A549 treated with CORT108297 at 1 μM for 4 hours (cell line): ENCODE measurements around the gene TGOLN2. TPM values are rescaled to one million over a fixed set of nuclear protein-coding genes. Genes with fewer than 3 reads are reported as not detected.

Experiments
- total RNA-seq: library from RNA; stranded (reverse); fragments of 200-300 nt; extraction: Qiagen RNA extraction; gene quantifications from 5 replicates; pipeline ENCODE4 v1.2.3, GENCODE V29; 2022

Gene TGOLN2
- total RNA-seq: 85.6 to 109 TPM (median 101 TPM) in 5 replicates

DNA sequence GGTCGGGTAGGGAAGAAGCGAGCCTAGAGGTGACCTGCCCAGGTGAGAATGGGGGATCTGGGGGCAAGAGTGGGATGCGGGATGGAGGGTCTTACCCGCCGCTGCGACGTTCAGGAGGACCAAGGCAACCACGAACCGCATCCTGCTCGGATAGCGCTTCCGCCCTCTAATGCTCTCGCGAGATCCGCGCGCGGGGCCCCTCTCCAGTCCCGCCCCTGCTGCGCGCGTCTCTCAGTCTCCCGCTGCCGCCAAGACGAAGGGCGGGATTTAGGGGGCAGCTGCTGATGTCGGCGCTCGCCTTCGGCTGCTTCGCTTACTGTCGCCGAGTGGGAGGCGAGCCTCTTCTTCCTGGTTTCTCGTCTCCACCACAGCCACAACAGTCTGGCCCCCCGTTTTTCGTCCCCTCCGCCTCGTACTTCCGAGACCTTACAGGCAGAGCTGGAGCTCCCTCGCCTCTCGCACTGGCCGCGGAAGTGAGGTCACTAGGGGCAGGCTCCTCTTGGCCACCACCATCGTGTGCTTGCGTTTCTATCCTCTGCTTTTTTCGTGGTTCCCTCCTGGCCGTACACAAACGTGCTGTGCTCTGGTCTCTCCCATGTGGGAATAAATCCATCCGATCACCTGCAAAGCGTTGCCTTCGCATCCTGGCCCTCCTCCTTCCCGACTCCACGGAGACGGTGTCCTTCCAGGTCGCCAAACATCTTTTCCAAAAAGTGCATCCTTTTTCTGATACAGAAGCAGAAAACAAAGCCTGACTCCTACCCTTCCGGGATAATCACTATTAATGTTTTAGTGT lies at the start of gene TGOLN2:
Gene TGOLN2 (minus strand): TSS at position 168 of the 796 bp plus-strand sequence. CDS start 27 bp downstream, at position 141.

DNA sequence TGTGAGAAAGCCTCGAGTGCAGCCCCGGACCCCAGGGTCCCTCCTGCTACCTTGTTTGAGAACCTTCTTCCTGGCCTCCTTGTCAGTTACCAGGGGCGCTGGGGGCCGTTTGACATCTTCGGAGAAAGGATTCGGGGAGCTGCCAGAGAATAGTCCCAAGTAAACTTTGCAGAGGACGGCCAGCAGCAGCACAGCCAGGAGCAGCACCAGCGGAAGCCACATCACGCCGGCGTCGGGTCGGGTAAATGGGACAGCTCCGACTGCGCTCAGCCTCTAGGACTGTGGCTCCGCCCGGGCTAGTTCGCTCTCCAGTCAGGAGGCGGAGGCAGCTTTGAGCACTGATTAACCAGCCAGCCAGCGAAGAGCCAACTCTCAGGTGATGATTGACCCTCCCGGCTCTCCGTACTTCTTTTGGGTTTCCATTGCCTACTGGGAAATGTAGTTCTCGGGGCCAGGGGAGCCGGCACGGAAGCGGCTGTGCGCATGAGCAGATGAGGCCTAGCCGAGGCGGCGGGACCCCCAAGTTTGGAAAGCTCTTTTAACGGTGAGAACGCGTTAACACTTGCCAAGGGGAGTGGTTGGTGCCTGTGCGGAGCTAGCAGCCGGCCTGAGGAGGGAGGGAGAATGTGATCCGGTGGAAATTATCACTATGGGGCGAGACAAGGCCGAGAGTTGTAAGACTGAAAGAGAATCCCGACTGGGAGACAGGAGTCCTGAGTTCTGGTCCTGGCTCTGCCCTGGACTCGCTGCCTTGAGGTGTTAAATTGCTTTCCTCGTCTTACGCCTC lies 26.7 kb upstream of the TGOLN2 start, which contains the start of the genes ELMOD3 and RETSAT:
Gene ELMOD3 (plus strand): TSS at position 484 of the 787 bp plus-strand sequence. CDS start 2,430 bp downstream, outside the sequence.
Gene RETSAT (minus strand): TSS at position 243 of the 787 bp plus-strand sequence. CDS start 21 bp downstream, at position 222.

Other genes with a start within 250 kb of the TGOLN2 start
- gene TCF7L1, start 194.6 kb downstream of the TGOLN2 start, total RNA-seq: 6.7 to 9.5 TPM (median 9.2 TPM) in 5 replicates
- 49.0 to 54.9 TPM (median 52.0 TPM) in 5 replicates for gene RETSAT, start 26.5 kb upstream of the TGOLN2 start, total RNA-seq
- 10.8 to 14.5 TPM (median 12.7 TPM) in 5 replicates for gene ELMOD3, start 26.8 kb upstream of the TGOLN2 start, total RNA-seq
- gene CAPG, start 82.4 kb upstream of the TGOLN2 start, total RNA-seq: 81.9 to 122 TPM (median 101 TPM) in 5 replicates
- 0.50 to 1.1 TPM (median 0.87 TPM) in 5 replicates for gene SH2D6, start 90.7 kb upstream of the TGOLN2 start, total RNA-seq
- gene MAT2A, start 211.2 kb upstream of the TGOLN2 start, total RNA-seq: 461 to 486 TPM (median 479 TPM) in 5 replicates
- gene GGCX, start 233.5 kb upstream of the TGOLN2 start, total RNA-seq: 36.1 to 46.7 TPM (median 44.7 TPM) in 5 replicates
- gene VAMP8, start 249.6 kb upstream of the TGOLN2 start, total RNA-seq: 15.2 to 18.7 TPM (median 16.4 TPM) in 5 replicates